Ishikawa (cell line): ENCODE results near the gene MGME1.

Experiments
- NFIC ChIP-seq: IDR thresholded peaks from 2 replicates; pipeline ENCODE4 v1.6.1; 2012
- TAF1 ChIP-seq: IDR thresholded peaks from 2 replicates; pipeline ENCODE4 v1.6.1; 2012; ENCODE audit warnings: low read depth, mild to moderate bottlenecking
- YY1 ChIP-seq: IDR thresholded peaks from 2 replicates; pipeline ENCODE4 v1.6.1; 2012; ENCODE audit warnings: low read depth

- TF ChIP-seq YY1: no peak
- TF ChIP-seq NFIC: no peak
- TF ChIP-seq TAF1: no peak
Observed at GRCh38 chr20:18019068-18019467, 50.2 kb downstream of the MGME1 start.
